HG02852 (cell line): ENCODE measurements around the gene HDAC9.

ENCODE experiments used
- ATAC-seq: cut with Tn5 transposase; IDR thresholded peaks from one replicate; pipeline ENCODE4 v1.9.1; 2021; ENCODE audit warnings: mild to moderate bottlenecking, moderate library complexity; ENCODE audit not compliant: unreplicated experiment

The HDAC9 gene

GRCh38 chr7:18580950-18581349, 85.4 kb downstream of the HDAC9 start:
- no peak for ATAC-seq

- ATAC-seq, result no peak
These were observed 87.8 kb downstream of the HDAC9 start for GRCh38 chr7:18583305-18583704.

GRCh38 chr7:18590241-18590640, 94.7 kb downstream of the HDAC9 start:
- ATAC-seq, result no peak

GRCh38 chr7:18590744-18591340, 95.3 kb downstream of the HDAC9 start:
- ATAC-seq, result no peak

GRCh38 chr7:18593602-18594279, 98.2 kb downstream of the HDAC9 start:
- ATAC-seq, result no peak

- ATAC-seq, result no peak
These were observed 102.2 kb downstream of the HDAC9 start for GRCh38 chr7:18597754-18598153.

GRCh38 chr7:18607025-18607424, 111.5 kb downstream of the HDAC9 start:
- ATAC-seq, result no peak

- ATAC-seq, result no peak
These were observed 114.9 kb downstream of the HDAC9 start for GRCh38 chr7:18610331-18610948.

- ATAC-seq, result no peak
These were observed 119.3 kb downstream of the HDAC9 start for GRCh38 chr7:18614841-18615240.

- no peak for ATAC-seq
These were observed 123.8 kb downstream of the HDAC9 start for GRCh38 chr7:18619311-18619710.

- no peak for ATAC-seq
These were observed 127.8 kb downstream of the HDAC9 start for GRCh38 chr7:18623389-18623788.

GRCh38 chr7:18624459-18624858, 128.9 kb downstream of the HDAC9 start:
- no peak for ATAC-seq

- ATAC-seq, result no peak
These were observed 130.5 kb downstream of the HDAC9 start for GRCh38 chr7:18626086-18626485.

GRCh38 chr7:18626717-18627116, 131.2 kb downstream of the HDAC9 start:
- no peak for ATAC-seq

- ATAC-seq, result no peak
These were observed 142.0 kb downstream of the HDAC9 start for GRCh38 chr7:18637516-18637915.

GRCh38 chr7:18638594-18639452, 143.3 kb downstream of the HDAC9 start:
- ATAC-seq, result no peak

GRCh38 chr7:18639711-18640110, 144.2 kb downstream of the HDAC9 start:
- no peak for ATAC-seq

- no peak for ATAC-seq
These were observed 149.4 kb downstream of the HDAC9 start for GRCh38 chr7:18644981-18645380.

- no peak for ATAC-seq
These were observed 152.0 kb downstream of the HDAC9 start for GRCh38 chr7:18647582-18647981.

GRCh38 chr7:18648849-18649758, 153.6 kb downstream of the HDAC9 start:
- no peak for ATAC-seq
